Measurements from ENCODE around the gene NGFR.

NGFR gene

GRCh38 chr17:49469831-49470810 is 25.0 kb upstream of the NGFR start:
- DNase-seq, result no peak

- no peak for DNase-seq
These were observed 23.9 kb upstream of the NGFR start for GRCh38 chr17:49471089-49471683.

DNA sequence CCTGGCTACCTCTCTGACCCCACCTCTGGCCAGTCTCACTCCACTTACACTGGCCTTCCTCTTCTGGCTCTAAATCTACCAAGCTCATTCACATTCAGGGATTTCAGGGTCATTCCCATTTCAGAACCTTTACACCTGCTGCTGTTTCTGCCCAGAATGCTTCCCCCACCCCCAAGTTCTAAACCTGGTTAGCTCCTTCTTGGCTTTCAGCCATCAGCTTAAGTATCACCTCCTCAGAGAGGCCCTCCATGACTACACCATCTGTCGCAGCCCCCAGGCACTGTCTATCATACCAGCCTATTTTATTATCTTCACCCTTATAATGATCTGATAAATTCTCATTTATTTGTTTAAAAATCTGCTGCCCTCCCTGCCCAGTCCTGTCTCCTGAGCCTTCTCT is 23.3 kb upstream of the NGFR start:
- DNase-seq, result no peak

DNA sequence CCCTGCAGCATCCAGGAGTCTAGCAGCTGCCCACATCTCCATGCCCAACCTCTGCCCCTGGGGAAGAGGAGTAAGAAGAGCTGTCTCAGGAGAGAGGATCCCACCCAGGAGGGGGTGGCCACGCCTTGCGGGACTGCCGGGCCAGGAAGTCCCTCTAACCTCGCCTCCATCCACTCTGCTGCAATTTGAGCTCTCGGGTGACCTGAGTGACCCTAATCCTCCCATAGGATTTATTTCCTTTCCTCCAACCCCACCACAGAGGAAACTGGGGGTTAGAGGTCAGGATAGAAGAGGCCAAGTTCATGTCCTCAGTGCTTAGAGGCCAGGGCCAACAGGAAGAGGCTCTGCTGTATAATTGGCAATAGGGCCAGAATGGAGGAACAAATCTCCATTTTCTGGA is 22.6 kb upstream of the NGFR start:
- DNase-seq, result no peak

- no peak for DNase-seq
These were observed 21.0 kb upstream of the NGFR start for GRCh38 chr17:49473900-49474751.

DNA sequence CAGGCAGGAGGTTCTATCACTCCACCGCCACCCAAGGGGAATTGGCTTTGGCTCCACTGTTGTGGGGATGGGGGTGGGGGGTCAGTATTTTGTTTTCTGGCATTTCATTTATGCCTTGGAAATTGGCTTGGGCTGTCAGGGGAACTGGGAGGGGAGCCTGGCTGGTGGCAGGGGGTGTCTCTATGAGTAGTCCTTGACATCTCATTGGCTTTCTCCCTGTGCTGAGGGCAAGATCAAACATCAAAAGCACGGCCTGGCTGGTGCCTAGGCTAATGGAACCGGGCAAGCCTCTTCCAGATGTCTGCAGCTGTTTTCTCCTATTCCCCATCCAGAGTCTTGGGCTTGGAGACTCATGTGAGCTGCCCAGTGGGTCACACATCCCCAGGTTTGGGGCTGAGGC is 17.4 kb upstream of the NGFR start:
- DNase-seq, result no peak

DNA sequence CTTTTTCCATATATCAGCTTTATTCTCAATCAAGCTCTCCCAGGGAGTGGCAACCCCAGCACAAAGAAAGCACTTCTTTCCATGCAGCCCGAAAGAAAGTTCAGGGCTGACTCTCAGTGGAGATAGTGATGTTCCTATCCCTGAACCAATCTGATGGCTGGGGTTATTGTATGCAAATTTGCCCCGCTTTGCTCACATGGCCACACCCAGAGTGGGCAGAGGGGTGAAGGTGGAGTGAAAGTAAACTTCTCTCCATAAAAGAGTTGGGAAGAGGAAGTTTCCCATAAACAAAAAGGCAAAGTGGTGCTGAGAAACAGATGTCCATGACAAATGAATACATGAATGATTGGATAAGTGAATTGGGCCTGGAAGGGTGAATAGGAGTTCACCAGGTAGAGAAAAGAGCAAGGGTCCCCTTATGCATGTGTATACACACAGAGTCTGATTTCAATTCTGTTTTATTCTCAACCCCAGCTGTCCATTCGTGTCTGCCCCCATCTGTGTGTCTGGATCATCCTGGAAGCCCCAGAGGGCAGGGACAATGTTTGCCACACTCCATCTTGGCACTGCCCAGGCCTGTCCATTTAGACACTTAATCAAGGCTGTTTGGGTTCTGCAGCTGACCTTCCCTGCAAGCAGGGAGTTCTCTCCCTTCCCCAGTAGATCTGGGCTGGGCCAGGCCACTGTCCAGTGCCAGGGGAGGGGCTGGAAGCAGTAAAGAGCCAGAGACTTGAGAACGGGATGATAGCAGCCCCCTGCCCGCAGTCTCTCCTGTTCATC is 14.1 kb upstream of the NGFR start:
- DNase-seq, result no peak

- DNase-seq, result peak; percentile 21 to 51
These were observed 12.8 kb upstream of the NGFR start for GRCh38 chr17:49482144-49482817.

DNA sequence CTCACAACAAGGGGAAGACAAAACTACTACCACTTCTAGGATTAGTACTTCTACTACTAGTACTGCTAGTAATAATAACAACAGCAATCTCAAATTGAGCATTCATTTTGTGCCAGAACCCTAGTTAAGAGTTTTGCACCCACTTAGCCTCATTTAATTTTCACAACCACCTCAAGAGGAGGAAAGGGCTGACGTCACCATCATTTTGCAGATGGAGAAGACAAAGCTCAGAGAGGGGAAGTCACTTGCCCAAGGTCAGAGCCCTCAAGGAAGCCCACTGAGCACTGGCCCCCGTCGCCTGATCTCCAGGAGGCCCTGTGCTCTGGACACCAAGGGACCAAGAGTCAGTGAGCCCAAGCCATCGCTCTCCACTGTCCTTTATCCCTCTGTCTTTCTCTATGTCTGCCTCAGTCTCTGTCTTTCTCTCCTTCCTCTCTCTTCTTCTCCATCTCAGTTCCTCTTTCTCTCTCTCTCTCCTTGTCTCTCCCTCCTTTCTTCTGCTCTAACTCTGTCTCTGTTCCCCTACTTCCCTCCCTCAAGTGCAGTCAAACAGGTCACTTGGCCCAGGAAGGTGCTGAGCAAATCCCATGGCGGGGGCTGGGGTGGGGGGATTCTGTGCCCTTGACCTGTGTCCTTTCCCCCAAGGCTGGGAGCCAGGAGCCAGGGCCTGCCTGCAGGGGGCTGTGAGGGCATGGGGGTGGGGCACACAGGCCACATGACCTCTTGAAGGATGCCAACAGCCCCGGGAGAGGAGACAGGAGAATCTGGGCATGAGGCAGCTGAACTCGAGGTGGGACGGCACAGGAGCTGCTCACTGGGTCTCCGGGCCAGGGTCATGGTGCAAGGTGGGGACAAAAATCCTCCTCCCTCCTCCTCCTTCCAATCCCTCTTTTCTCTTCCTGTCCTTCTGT is 11.2 kb upstream of the NGFR start:
- peak; percentile 34 to 40 for DNase-seq

GRCh38 chr17:49484588-49484987 is 10.5 kb upstream of the NGFR start:
- no peak for DNase-seq

DNA sequence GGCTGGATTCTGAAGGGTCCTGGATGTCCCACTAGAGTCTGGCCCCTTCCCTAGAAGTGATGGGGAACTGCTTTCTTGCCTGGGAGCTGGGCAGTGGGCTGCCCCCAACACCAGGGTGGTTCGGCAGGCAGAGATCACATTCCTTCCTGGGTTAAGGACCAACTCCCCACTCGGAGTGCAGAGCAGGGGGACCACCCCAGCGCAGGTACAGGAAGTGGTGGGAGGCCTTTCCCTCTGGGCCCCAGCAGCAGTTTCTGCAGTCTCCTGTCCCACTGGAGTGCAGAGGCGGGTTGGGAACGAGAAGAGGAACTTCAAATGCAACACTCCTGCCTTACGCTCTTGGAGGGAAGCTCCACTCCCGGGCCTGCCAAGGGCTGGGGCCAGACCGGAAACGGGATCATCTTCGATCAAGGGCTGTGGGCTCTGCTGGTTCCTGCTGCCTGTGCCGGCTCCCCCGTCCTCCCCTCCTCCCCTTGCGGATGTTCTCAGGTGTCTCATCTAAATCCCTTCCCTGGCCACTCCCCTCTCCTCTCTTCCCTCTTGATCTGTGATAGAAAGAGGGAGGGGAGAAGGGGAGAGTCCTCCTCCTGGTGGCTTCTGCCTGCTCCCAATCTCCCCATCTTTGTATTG is 9.0 kb upstream of the NGFR start:
- DNase-seq, result peak; percentile 43 to 71

- no peak for DNase-seq
These were observed 7.9 kb upstream of the NGFR start for GRCh38 chr17:49487183-49487582.

DNA sequence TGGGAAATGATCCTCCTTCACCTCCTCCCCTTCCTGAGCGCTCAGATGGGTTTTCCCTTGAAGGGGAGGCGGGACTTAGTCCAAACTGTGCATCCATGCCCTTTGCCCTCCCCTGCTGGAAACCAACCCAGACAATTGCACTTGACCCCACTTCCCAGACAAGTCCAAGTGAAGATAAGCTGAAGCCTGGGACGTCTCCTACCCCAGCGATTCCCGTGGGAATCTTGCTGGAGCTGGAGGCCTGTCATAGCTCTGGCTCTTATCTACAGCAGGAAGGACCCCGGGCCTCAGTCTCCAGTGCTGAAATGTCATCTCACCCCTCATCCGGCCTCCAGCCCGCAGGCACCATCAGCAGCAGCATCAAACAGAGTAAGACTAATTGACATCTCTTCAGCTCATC is 6.5 kb upstream of the NGFR start:
- DNase-seq, result no peak

- DNase-seq, result no peak
These were observed 5.7 kb upstream of the NGFR start for GRCh38 chr17:49489348-49489747.

DNA sequence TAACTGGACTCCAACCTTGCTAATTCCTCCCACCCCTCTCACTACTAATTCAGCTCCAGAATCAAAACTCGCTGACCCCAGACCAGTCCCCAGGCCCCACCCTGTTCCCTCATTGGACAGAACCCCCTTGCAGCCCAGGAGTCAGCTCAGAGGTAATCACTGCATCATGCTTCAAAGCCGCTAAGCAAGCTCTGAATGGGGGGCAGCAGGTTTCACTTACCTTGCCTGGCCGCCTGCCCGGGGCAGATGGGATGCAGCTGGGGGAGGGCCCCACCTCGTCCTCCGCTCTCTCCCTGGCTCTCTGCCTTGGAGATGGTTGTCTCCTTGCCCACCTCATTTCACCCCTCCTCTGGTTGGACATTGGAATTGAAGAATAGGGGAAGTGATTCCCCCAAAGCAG is 4.8 kb upstream of the NGFR start:
- no peak for DNase-seq

GRCh38 chr17:49491192-49491769 is 3.8 kb upstream of the NGFR start:
- DNase-seq, result no peak

- no peak for DNase-seq
These were observed 601 bp upstream of the NGFR start for GRCh38 chr17:49494399-49494985.

- no peak for DNase-seq
These were observed 719 bp downstream of the NGFR start for GRCh38 chr17:49495842-49496182.

DNA sequence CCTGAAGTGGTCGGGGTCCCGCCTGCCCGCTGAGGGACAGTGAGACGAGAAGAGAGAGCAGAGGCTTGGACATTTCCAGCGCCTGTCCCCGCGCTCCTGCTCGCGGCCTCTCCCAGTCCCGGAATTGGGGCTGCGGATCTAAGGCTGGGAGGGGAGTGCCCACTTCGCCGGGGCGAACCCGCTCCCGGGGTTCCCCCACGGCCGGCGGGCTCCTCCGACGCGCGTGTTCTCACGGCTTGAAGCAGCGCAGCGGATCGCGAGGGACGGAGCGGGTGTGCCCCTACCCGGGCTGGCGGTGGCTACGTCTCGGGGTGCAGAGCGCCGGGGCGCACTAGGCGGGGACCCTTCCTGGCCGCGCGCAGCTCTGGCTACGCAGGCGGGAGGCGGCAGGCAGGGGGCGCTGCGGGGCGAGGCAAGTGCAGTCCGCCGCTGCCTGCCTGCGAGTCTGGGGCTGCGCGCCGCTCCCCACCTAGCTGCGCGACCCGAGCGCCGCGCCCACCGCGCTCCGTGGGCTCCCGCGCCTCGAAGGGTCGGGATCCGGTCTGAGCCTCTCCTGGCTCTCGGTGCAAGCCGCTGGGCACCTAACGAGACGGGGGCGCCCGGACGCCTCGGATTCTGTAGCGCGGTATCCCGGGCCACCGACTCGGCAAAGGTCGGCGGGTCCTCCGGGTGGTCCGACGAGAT is 1.2 kb downstream of the NGFR start:
- peak; percentile 40 to 58 for DNase-seq

Data from inflammatory macrophage (primary cell).